Peyer's patch (tissue), 4 donors: ENCODE data around the gene ACRV1.

ENCODE experiments used
- CTCF ChIP-seq, 6 experiments: fragments of 450-650 bp in 4 of 6; fragments of 200-600 bp in 2 of 6; sonication (generic) in 1 of 6; IDR thresholded peaks; one replicate each; pipeline ENCODE4 v1.5.1; 2017 to 2019; ENCODE audit warnings: antibody characterized with exemption in 6 of 6, mild to moderate bottlenecking in 3 of 6, moderate library complexity in 1 of 6
- POLR2A ChIP-seq, 2 donors: fragments of 450-650 bp; IDR thresholded peaks; one replicate each; pipeline ENCODE4 v1.5.1; 2017; ENCODE audit warnings: antibody characterized with exemption in 2 of 2, mild to moderate bottlenecking in 2 of 2, moderate library complexity in 2 of 2

- TF ChIP-seq POLR2A (IDR thresholded peaks at IDR 0.05) = no peak
- no peak for TF ChIP-seq CTCF (IDR thresholded peaks at IDR 0.05)
These were observed 53.3 kb downstream of the ACRV1 start for GRCh38 chr11:125627236-125627910.
